ENCODE data around the gene TRIM8. TPM values are rescaled to one million over a fixed set of nuclear protein-coding genes. Genes with fewer than 3 reads are reported as not detected.
A peak's percentile ranks its signal among the peaks of the same experiment; 100 is the strongest.

Gene TRIM8
- polyA plus RNA-seq, 3 donors: 39.4 to 183 (median 41.4) TPM

DNA sequence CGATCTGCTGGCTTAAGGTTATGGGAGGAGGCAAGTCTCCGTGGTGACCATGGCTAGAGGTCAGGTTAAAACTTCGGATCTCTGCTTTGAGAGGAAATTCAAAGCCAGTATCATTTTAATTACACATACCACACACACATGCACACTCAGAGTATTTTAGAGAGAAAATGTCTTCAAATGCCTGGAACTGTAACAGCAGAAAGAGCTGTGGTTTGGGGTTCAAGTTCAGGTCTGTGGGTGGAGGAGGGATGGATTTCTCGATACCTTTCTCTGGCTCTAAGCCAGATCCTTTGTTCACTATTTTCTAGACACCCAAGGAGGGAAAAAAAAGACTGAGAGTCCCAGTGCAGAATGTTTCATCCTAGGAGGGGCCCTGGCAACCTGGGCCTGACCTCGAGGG, 37.4 kb downstream of the TRIM8 start:
- Mint-ChIP-seq H3K36me3 (peaks cover 21 to 36% of the 10 kb centered on the region in 2 donors), H3K4me3 (no peak overlapping the region), H3K27ac (peak overlapping the region in 1 of 7 donors; percentile 7), H3K4me1 (peaks cover 33% of the 10 kb centered on the region), H3K27me3 (ENCODE audit: low read depth in 3 of 3) (peaks cover 0 to 3% (median 0%) of the 10 kb centered on the region in 3 donors), H3K9me3 (no peaks in the 10 kb centered on the region)
- Histone ChIP-seq H3K79me2 (ENCODE audit: insufficient read depth, low read length) (peaks cover 3% of the 10 kb centered on the region), H2AFZ (ENCODE audit: insufficient read depth, low read depth, low read length, poor library complexity, severe bottlenecking) (no peak overlapping the region), H3K9me3 (replicated peaks in 1 of 2; ENCODE audit: control insufficient read depth in 1 of 2, insufficient read depth in 1 of 2, low read length in 2 of 2) (no peaks in the 10 kb centered on the region), H3K4me2 (replicated peaks; ENCODE audit: extremely low read depth, low read length, poor library complexity, severe bottlenecking) (no peak overlapping the region), H4K20me1 (ENCODE audit: insufficient read depth, low read length) (no peaks in the 10 kb centered on the region), H3K9ac (ENCODE audit: insufficient read depth, low read length, poor library complexity, severe bottlenecking) (no peak overlapping the region), H3K4me3 (replicated peaks in 1 of 3; ENCODE audit: low read depth in 2 of 3, low read length in 3 of 3) (no peak overlapping the region), H3K36me3 (replicated peaks in 1 of 2; ENCODE audit: control insufficient read depth in 1 of 2, insufficient read depth in 2 of 2, low read length in 2 of 2) (peaks cover 0 to 12% of the 10 kb centered on the region in 2 donors), H3K27ac (ENCODE audit: low read depth in 1 of 2, low read length in 2 of 2) (no peak overlapping the region), H3K4me1 (ENCODE audit: control insufficient read depth in 1 of 2, insufficient read depth in 2 of 2, low read length in 2 of 2) (peaks cover 28 to 30% of the 10 kb centered on the region in 2 donors), H3K27me3 (ENCODE audit: control insufficient read depth in 2 of 2, insufficient read depth in 2 of 2, low read length in 2 of 2) (no peaks in the 10 kb centered on the region)
- intact Hi-C loops (cut with micrococcal nuclease): no loop called here
- no peak for DNase-seq
- TF ChIP-seq, protein P1, sequence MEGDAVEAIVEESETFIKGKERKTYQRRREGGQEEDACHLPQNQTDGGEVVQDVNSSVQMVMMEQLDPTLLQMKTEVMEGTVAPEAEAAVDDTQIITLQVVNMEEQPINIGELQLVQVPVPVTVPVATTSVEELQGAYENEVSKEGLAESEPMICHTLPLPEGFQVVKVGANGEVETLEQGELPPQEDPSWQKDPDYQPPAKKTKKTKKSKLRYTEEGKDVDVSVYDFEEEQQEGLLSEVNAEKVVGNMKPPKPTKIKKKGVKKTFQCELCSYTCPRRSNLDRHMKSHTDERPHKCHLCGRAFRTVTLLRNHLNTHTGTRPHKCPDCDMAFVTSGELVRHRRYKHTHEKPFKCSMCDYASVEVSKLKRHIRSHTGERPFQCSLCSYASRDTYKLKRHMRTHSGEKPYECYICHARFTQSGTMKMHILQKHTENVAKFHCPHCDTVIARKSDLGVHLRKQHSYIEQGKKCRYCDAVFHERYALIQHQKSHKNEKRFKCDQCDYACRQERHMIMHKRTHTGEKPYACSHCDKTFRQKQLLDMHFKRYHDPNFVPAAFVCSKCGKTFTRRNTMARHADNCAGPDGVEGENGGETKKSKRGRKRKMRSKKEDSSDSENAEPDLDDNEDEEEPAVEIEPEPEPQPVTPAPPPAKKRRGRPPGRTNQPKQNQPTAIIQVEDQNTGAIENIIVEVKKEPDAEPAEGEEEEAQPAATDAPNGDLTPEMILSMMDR (IDR thresholded peaks at IDR 0.05): no peak
- no CpG with 5 or more reads among the region's 5 CpGs for WGBS (ENCODE audit: insufficient coverage)

DNA sequence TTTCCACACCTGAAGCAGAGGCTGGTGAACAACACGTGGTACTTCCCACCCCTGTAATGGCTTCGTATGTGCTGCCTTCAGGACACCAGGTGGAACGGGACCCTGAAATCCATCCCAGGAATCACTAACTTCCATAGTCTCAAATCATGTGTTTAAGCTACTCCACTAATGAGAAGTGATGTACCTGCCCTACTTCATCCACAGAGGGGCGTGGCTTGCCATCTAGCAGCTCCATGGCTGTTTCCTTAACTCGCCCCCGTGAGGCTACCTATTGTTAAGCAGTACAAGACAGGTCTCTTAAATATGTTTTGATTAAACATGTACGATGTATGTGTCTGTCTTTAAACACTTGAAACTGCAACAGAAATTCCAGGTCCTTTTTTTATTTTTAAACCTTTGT, 38.1 kb downstream of the TRIM8 start:
- Histone ChIP-seq H3K9me3 (replicated peaks in 1 of 2; ENCODE audit: control insufficient read depth in 1 of 2, insufficient read depth in 1 of 2, low read length in 2 of 2) (no peaks in the 10 kb centered on the region), H3K27me3 (ENCODE audit: control insufficient read depth in 2 of 2, insufficient read depth in 2 of 2, low read length in 2 of 2) (no peaks in the 10 kb centered on the region), H3K9ac (ENCODE audit: insufficient read depth, low read length, poor library complexity, severe bottlenecking) (no peak overlapping the region), H3K79me2 (ENCODE audit: insufficient read depth, low read length) (peaks cover 3% of the 10 kb centered on the region), H3K27ac (ENCODE audit: low read depth in 1 of 2, low read length in 2 of 2) (no peak overlapping the region), H2AFZ (ENCODE audit: insufficient read depth, low read depth, low read length, poor library complexity, severe bottlenecking) (no peak overlapping the region), H3K4me2 (replicated peaks; ENCODE audit: extremely low read depth, low read length, poor library complexity, severe bottlenecking) (no peak overlapping the region), H3K4me1 (ENCODE audit: control insufficient read depth in 1 of 2, insufficient read depth in 2 of 2, low read length in 2 of 2) (peaks cover 21 to 23% of the 10 kb centered on the region in 2 donors), H3K4me3 (replicated peaks in 1 of 3; ENCODE audit: low read depth in 2 of 3, low read length in 3 of 3) (no peak overlapping the region), H3K36me3 (replicated peaks in 1 of 2; ENCODE audit: control insufficient read depth in 1 of 2, insufficient read depth in 2 of 2, low read length in 2 of 2) (peaks cover 0 to 12% of the 10 kb centered on the region in 2 donors), H4K20me1 (ENCODE audit: insufficient read depth, low read length) (no peaks in the 10 kb centered on the region)
- Mint-ChIP-seq H3K4me3 (no peak overlapping the region), H3K27me3 (ENCODE audit: low read depth in 3 of 3) (peaks cover 0 to 3% (median 0%) of the 10 kb centered on the region in 3 donors), H3K36me3 (peaks cover 21 to 35% of the 10 kb centered on the region in 2 donors), H3K27ac (no peak overlapping the region), H3K9me3 (no peaks in the 10 kb centered on the region), H3K4me1 (peaks cover 26% of the 10 kb centered on the region)
- TF ChIP-seq, protein P1 (IDR thresholded peaks at IDR 0.05): no peak
- WGBS (ENCODE audit: insufficient coverage): 100% methylated on average over 3 of the region's 7 CpGs
- no peak for DNase-seq
- intact Hi-C loops (cut with micrococcal nuclease): no loop called here
